Activated T-helper 2 cell treated with anti-CD3 and anti-CD28 coated beads, Interferon-gamma antibody, Interleukin-2, Interleukin-4, amounts not matched to agents 10 μg/mL and 5 μg/mL and 100 μg/mL, durations not matched to agents 14 hours and 24 hours and 36 hours (primary cell): ENCODE results near the gene DNPH1. TPM values are rescaled to one million over a fixed set of nuclear protein-coding genes. Genes with fewer than 3 reads are reported as not detected.

ENCODE experiments used
- DNase-seq: peaks from one replicate; pipeline ENCODE4 v3.0.0; 2021; ENCODE audit warnings: low spot score
- H3K27ac Mint-ChIP-seq: one replicate; pipeline ENCODE4 v1.8.0; 2021; ENCODE audit warnings: mixed read lengths
- H3K27me3 Mint-ChIP-seq: one replicate; pipeline ENCODE4 v1.8.0; 2021; ENCODE audit warnings: low read depth, mixed read lengths
- H3K36me3 Mint-ChIP-seq: one replicate; pipeline ENCODE4 v1.8.0; 2021; ENCODE audit warnings: low read depth, mixed read lengths
- H3K4me1 Mint-ChIP-seq: one replicate; pipeline ENCODE4 v1.8.0; 2021; ENCODE audit warnings: low read depth, mixed read lengths
- H3K4me3 Mint-ChIP-seq: one replicate; pipeline ENCODE4 v1.8.0; 2021; ENCODE audit warnings: low read depth, mild to moderate bottlenecking, moderate library complexity, mixed read lengths
- H3K9me3 Mint-ChIP-seq: one replicate; pipeline ENCODE4 v1.8.0; 2021; ENCODE audit warnings: mixed read lengths
- intact Hi-C: fragments of 100-400 bp; cut with micrococcal nuclease; formaldehyde crosslinking; loops from one replicate; pipeline ENCODE4 v1.15.1; 2023
- total RNA-seq: library from RNA; stranded (reverse); gene quantifications from 2 replicates; pipeline ENCODE4 v1.2.3, GENCODE V29; 2022

Gene DNPH1
- total RNA-seq, 1 donor from 2014 or later, result 70.5 TPM

DNA sequence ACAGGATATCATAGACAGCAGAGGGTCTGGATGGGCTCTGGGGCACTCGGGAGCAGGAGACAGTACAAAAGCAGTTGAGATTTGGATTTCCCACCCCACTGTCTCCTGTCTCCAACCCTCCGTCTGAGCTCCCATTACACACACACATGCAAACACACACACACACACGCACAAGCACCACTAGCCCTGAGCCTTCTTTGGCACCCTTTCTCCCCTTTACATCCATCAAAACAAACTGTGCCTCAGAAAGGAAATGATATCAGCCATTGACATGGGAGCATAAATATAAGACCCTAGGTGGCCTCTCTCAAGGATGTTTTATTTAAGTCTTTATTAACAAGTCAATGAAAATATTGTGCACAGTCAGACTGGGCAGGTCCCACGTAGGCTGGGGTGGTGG is 31.5 kb upstream of the DNPH1 start:
- H3K9me3 Mint-ChIP-seq, result no peaks in the 10 kb centered on the region
- no peak overlapping the region for H3K27ac Mint-ChIP-seq
- peaks cover 16% of the 10 kb centered on the region for H3K4me1 Mint-ChIP-seq
- intact Hi-C loops, result loop anchor here (5.0 kb wide), 1 partner anchor 137 kb away; no protein-coding TSS in a partner anchor
- H3K27me3 Mint-ChIP-seq, result no peaks in the 10 kb centered on the region
- H3K36me3 Mint-ChIP-seq, result no peaks in the 10 kb centered on the region
- no peak for DNase-seq
- H3K4me3 Mint-ChIP-seq, result no peak overlapping the region

- intact Hi-C loops, result no loop called here
- H3K27ac Mint-ChIP-seq, result peak overlapping the region; percentile 6
- no peak overlapping the region for H3K4me3 Mint-ChIP-seq
- H3K9me3 Mint-ChIP-seq, result no peaks in the 10 kb centered on the region
- no peaks in the 10 kb centered on the region for H3K27me3 Mint-ChIP-seq
- no peak for DNase-seq
- H3K4me1 Mint-ChIP-seq, result peaks cover 26% of the 10 kb centered on the region
- H3K36me3 Mint-ChIP-seq, result no peaks in the 10 kb centered on the region
These were observed 29.8 kb upstream of the DNPH1 start for GRCh38 chr6:43258807-43259686.

DNA sequence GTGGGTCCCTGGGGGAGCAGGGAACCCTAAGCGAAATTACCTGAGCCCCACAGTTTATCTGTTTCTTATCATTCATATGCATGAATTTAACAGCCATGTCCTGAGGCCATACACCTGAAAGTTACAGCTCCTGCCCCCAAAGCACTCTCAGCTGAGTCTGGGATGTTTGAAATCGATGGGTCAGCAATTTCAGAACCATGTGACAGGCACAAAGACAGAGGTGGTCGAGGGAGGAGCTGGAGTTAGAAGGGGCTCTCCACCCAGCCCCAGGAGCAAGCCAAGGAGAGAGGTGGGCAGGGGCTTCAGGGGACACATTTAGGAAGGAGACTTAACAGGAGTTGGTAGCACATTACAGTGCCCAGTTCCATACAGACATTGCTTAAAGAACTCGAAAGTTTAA is 28.9 kb upstream of the DNPH1 start:
- Mint-ChIP-seq H3K36me3 (no peaks in the 10 kb centered on the region), H3K27ac (peak overlapping the region; percentile 74), H3K9me3 (no peaks in the 10 kb centered on the region), H3K27me3 (no peaks in the 10 kb centered on the region), H3K4me1 (peaks cover 30% of the 10 kb centered on the region), H3K4me3 (no peak overlapping the region)
- DNase-seq, result no peak
- intact Hi-C loops, result no loop called here

DNA sequence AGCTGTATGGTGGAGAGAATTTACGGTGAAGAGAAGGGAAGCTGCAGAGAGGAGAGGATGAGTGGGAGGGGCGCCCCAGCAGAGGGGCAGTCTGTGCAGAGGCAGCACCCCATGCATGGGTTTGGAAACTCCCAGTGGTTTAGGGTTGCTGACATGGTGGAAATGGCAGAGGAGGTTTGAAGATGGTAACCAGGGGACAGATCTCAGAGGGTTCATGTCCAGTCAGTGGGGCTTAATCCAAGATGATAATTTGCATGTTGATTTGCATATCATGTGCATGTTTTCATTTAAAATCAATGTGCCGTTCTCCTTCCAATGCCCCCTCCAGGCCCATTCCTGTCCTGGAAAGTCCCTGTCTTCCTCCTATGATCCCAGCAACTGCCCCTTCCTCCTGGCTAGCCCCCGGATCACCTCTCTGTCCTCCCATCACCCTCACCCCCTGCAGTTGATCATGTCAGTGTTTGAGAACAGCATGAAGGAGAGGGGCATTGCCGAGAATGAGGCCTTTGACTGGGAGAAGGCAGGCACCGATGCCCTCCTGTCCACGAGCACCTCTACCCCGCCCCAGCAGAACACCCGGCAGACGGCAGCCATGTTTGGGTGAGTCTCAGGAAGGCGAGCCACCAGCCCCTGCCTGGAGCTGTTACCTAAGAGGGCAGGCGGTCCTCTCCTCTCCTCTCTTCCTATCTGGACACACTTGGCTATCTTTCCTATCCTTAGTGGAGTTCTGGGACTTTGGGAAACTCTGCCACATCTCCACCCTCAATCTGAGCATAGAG is 28.3 kb upstream of the DNPH1 start:
- Mint-ChIP-seq H3K27ac (peak overlapping the region; percentile 74), H3K4me3 (no peak overlapping the region), H3K4me1 (peaks cover 33% of the 10 kb centered on the region), H3K36me3 (no peaks in the 10 kb centered on the region), H3K27me3 (no peaks in the 10 kb centered on the region), H3K9me3 (no peaks in the 10 kb centered on the region)
- DNase-seq, result no peak
- intact Hi-C loops, result no loop called here

- no peaks in the 10 kb centered on the region for H3K36me3 Mint-ChIP-seq
These were observed 27.5 kb upstream of the DNPH1 start for GRCh38 chr6:43256670-43257366.

GRCh38 chr6:43255408-43256054 is 26.2 kb upstream of the DNPH1 start:
- H3K4me3 Mint-ChIP-seq, result no peak overlapping the region
- H3K36me3 Mint-ChIP-seq, result no peaks in the 10 kb centered on the region
- intact Hi-C loops, result loop anchor here (2.0 kb wide), 1 partner anchor 31 kb away; no protein-coding TSS in a partner anchor
- H3K27me3 Mint-ChIP-seq, result peaks cover 16% of the 10 kb centered on the region
- H3K9me3 Mint-ChIP-seq, result no peaks in the 10 kb centered on the region
- H3K4me1 Mint-ChIP-seq, result peaks cover 46% of the 10 kb centered on the region
- peak overlapping the region; percentile 41 for H3K27ac Mint-ChIP-seq
- no peak for DNase-seq

More at GRCh38 chr6:43256670-43257366, 27.5 kb upstream of the DNPH1 start:
- Mint-ChIP-seq H3K27ac (peak overlapping the region; percentile 74), H3K4me3 (no peak overlapping the region), H3K9me3 (no peaks in the 10 kb centered on the region), H3K4me1 (peaks cover 33% of the 10 kb centered on the region), H3K27me3 (peaks cover 3% of the 10 kb centered on the region)
- intact Hi-C loops, result no loop called here
- DNase-seq, result no peak

DNA sequence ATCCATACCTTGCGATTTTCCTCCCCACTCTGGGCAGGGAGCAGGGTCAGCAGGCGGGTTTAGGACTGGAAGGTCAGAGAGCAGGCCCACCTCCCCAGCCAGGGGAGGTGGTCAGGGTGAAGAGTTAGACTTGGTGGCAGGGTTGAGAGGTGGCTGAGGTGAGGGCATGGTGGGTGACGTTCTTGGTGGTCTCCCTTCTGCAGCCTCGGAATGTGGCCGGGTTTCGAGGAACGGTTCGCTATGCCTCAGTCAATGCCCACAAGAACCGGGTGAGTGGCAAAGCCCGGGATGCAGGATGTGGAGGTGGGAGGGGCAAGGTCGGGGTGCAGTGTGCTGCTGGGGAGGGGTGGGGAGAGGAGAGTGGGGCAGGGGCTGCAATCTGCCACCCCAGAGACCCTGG is 25.6 kb upstream of the DNPH1 start:
- Mint-ChIP-seq H3K9me3 (no peaks in the 10 kb centered on the region), H3K4me1 (peaks cover 46% of the 10 kb centered on the region), H3K27me3 (peaks cover 16% of the 10 kb centered on the region), H3K36me3 (no peaks in the 10 kb centered on the region), H3K4me3 (no peak overlapping the region), H3K27ac (peak overlapping the region; percentile 14)
- intact Hi-C loops, result loop anchor here (2.0 to 5.0 kb wide), 2 partner anchors 30 to 112 kb away; partner anchors contain the start of gene ZNF318
- no peak for DNase-seq

DNA sequence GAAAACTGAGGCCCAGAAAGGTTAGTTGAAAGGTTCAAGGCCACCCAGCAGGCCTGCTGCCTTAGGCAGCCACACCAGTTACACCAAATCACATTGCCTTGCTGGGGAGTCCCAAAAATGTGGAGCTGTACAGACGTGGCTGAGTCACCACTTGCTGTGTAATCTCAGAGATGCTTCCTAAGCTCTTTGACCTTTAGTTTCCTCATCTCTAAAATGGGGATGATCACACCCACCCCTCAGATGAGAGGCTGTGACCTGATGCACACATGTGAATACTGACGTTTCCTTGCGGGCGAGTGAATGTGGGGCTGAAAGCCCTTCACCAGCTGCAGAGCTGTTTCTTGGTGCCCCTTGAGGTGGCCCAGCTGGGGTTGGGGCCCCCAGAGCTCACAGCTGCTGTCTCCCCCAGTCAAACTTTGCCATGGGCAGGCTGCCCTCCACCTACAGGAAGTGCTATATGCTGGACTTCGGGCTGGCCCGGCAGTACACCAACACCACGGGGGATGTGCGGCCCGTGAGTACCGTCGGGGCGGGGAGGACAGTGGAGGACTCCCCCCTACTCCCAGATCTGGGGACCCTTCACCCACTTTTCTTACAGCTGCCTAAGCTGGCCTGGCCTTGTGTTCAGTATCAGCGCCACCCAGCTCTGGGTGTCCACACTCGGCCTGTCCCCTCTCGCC is 25.0 kb upstream of the DNPH1 start:
- Mint-ChIP-seq H3K4me3 (no peak overlapping the region), H3K9me3 (no peaks in the 10 kb centered on the region), H3K36me3 (no peaks in the 10 kb centered on the region), H3K27ac (peak overlapping the region; percentile 69), H3K27me3 (peaks cover 16% of the 10 kb centered on the region), H3K4me1 (peaks cover 46% of the 10 kb centered on the region)
- intact Hi-C loops, result loop anchor here (2.0 to 5.0 kb wide), 2 partner anchors 29 to 113 kb away; partner anchors contain the start of gene ZNF318
- no peak for DNase-seq

DNA sequence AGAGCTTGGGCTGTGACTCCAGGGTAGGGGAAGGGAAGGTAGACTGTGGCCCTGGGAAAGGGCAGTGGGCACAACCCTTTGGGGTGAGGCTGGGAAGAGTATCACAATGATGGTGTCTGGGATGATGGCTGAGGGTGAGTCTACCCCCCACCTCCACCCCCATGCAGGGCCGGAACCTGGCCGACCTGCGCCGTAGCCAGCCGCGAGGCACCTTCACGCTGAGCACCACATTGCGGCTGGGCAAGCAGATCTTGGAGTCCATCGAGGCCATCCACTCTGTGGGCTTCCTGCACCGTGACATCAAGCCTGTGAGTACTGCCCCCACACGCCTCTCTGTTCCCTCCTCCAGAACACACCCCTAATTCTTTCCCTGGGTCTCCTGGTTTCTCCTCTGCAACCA is 24.1 kb upstream of the DNPH1 start:
- Mint-ChIP-seq H3K27me3 (peaks cover 16% of the 10 kb centered on the region), H3K36me3 (no peaks in the 10 kb centered on the region), H3K4me1 (peaks cover 46% of the 10 kb centered on the region), H3K9me3 (no peaks in the 10 kb centered on the region), H3K27ac (peak overlapping the region; percentile 44), H3K4me3 (no peak overlapping the region)
- intact Hi-C loops, result loop anchor here (5.0 kb wide), 1 partner anchor 114 kb away; the partner anchor contains the start of gene ZNF318
- no peak for DNase-seq

DNA sequence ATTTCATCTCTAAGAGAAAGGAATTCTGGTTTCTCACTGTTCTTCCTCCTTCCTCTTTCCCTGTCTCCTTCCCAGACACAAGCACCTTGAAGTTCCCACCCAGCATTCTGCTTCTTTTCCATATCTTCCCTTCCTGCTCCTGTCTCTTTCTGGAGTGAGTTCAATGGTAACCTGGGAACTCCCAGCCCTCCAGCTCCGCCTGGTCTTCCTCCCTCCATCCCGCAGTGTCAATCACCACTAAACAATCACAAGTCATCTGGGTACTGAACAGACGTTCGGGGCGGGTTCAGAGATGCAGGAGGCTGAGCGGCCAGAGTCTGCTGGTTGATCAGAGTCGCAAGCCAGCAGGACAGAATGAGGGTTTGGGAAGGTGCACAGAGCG is 21.7 kb upstream of the DNPH1 start:
- no peak overlapping the region for H3K27ac Mint-ChIP-seq
- peaks cover 19% of the 10 kb centered on the region for H3K27me3 Mint-ChIP-seq
- peaks cover 43% of the 10 kb centered on the region for H3K4me1 Mint-ChIP-seq
- no peak for DNase-seq
- intact Hi-C loops, result loop anchor here (5.0 kb wide), 1 partner anchor 116 kb away; the partner anchor contains the start of gene ZNF318
- H3K4me3 Mint-ChIP-seq, result no peak overlapping the region
- H3K36me3 Mint-ChIP-seq, result no peaks in the 10 kb centered on the region
- no peaks in the 10 kb centered on the region for H3K9me3 Mint-ChIP-seq

DNA sequence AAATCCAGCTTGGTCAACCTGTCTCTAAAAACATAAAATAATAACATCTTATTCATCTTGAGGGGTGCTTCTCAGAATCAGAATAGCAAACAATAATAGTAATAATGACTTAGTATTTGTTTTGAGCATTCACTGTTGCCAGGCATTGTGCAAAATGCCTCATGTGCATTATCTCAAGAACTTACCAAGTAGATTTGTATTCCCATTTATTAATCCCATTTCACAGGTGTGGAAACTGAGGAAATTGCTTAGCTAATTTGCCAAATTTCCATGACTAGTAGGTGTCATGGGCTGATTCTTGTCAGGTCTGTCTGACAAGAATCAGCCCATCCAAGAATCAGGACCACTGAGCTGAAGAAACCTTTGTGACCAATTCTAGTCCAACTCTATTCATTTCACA is 19.5 kb upstream of the DNPH1 start:
- no peak overlapping the region for H3K4me3 Mint-ChIP-seq
- no peak for DNase-seq
- peaks cover 19% of the 10 kb centered on the region for H3K27me3 Mint-ChIP-seq
- H3K4me1 Mint-ChIP-seq, result peaks cover 29% of the 10 kb centered on the region
- H3K9me3 Mint-ChIP-seq, result no peaks in the 10 kb centered on the region
- intact Hi-C loops, result no loop called here
- no peak overlapping the region for H3K27ac Mint-ChIP-seq
- no peaks in the 10 kb centered on the region for H3K36me3 Mint-ChIP-seq
